Astrocyte (in vitro differentiated cells and primary cell): ENCODE data around the gene RNF5. TPM values are rescaled to one million over a fixed set of nuclear protein-coding genes. Genes with fewer than 3 reads are reported as not detected.

Experiments
- DNase-seq: peaks from one replicate; pipeline ENCODE4 v3.0.0-alpha.2; 2010; ENCODE audit warnings: low read depth
- FAIRE-seq: peaks from 2 replicates; lab custom pipeline; 2011; peaks lifted over from hg19 to GRCh38; lab: Jason Lieb, UNC
- H2AFZ ChIP-seq: 2 replicates; pipeline ENCODE4 v1.6.0; 2012; ENCODE audit warnings: low read depth, low read length, inconsistent platforms
- H3K27ac ChIP-seq: 2 replicates; pipeline ENCODE4 v1.5.1; 2011; ENCODE audit warnings: low read depth, low read length, inconsistent platforms
- H3K27me3 ChIP-seq: 2 replicates; pipeline ENCODE4 v1.6.0; 2011; ENCODE audit warnings: low read length, inconsistent platforms; ENCODE audit not compliant: insufficient read depth
- H3K36me3 ChIP-seq: 2 replicates; pipeline ENCODE4 v1.5.1; 2011; ENCODE audit warnings: low read length, inconsistent platforms; ENCODE audit not compliant: insufficient read depth
- H3K4me1 ChIP-seq: 2 replicates; pipeline ENCODE4 v1.5.1; 2011; ENCODE audit warnings: low read length, inconsistent platforms; ENCODE audit not compliant: insufficient read depth
- H3K4me2 ChIP-seq: 2 replicates; pipeline ENCODE4 v1.6.0; 2012; ENCODE audit warnings: low read length, inconsistent platforms
- H3K4me3 ChIP-seq: 2 replicates; pipeline ENCODE4 v1.5.1; 2011; ENCODE audit warnings: low read depth, mild to moderate bottlenecking, low read length, inconsistent platforms; ENCODE audit not compliant: insufficient read depth
- H3K79me2 ChIP-seq: 2 replicates; pipeline ENCODE4 v1.6.0; 2012; ENCODE audit warnings: mild to moderate bottlenecking, low read length, inconsistent platforms; ENCODE audit not compliant: insufficient read depth
- H3K9ac ChIP-seq: 2 replicates; pipeline ENCODE4 v1.6.0; 2012; ENCODE audit warnings: mild to moderate bottlenecking, low read length, inconsistent platforms
- H3K9me3 ChIP-seq: 2 replicates; pipeline ENCODE4 v1.5.1; 2012; ENCODE audit warnings: low read depth, mild to moderate bottlenecking, low read length, inconsistent platforms; ENCODE audit not compliant: insufficient read depth
- H4K20me1 ChIP-seq: 2 replicates; pipeline ENCODE4 v1.6.0; 2012; ENCODE audit warnings: low read length, inconsistent platforms; ENCODE audit not compliant: insufficient read depth
- H3K27ac Mint-ChIP-seq: one replicate; pipeline ENCODE4 v1.8.0; 2021; ENCODE audit warnings: mild to moderate bottlenecking, mixed read lengths; ENCODE audit not compliant: unreplicated experiment
- H3K27me3 Mint-ChIP-seq: one replicate; pipeline ENCODE4 v1.8.0; 2021; ENCODE audit warnings: low read depth, mixed read lengths; ENCODE audit not compliant: unreplicated experiment
- H3K36me3 Mint-ChIP-seq: one replicate; pipeline ENCODE4 v1.8.0; 2021; ENCODE audit warnings: low read depth, mixed read lengths; ENCODE audit not compliant: unreplicated experiment
- H3K4me1 Mint-ChIP-seq: one replicate; pipeline ENCODE4 v1.8.0; 2021; ENCODE audit warnings: low read depth, mixed read lengths; ENCODE audit not compliant: unreplicated experiment
- H3K4me3 Mint-ChIP-seq: one replicate; pipeline ENCODE4 v1.8.0; 2021; ENCODE audit warnings: mild to moderate bottlenecking, moderate library complexity, mixed read lengths; ENCODE audit not compliant: unreplicated experiment
- H3K9me3 Mint-ChIP-seq: one replicate; pipeline ENCODE4 v1.8.0; 2021; ENCODE audit warnings: mild to moderate bottlenecking, mixed read lengths; ENCODE audit not compliant: unreplicated experiment
- CTCF ChIP-seq: IDR thresholded peaks from 2 replicates; pipeline ENCODE4 v1.5.1; 2011; ENCODE audit warnings: low read depth, mild to moderate bottlenecking, inconsistent platforms, low read length, moderate library complexity; ENCODE audit not compliant: insufficient read depth
- EZH2 ChIP-seq: IDR thresholded peaks from 2 replicates; pipeline ENCODE4 v1.6.1; 2012; ENCODE audit warnings: mild to moderate bottlenecking, low read length, inconsistent platforms; ENCODE audit not compliant: insufficient read depth
- microRNA-seq: library from miRNA; unstranded; fragments of <30 nt; microRNA quantifications from one replicate; pipeline ENCODE4 v1.2.0, GENCODE V29; 2020
- total RNA-seq: library from RNA; stranded (reverse); gene quantifications from 2 replicates; pipeline ENCODE4 v1.2.1, GENCODE V29; 2021

The RNF5 gene
- total RNA-seq, 1 donor from 2014 or later, result 59.0 TPM

GRCh38 chr6:32224696-32225095 is 46.5 kb downstream of the RNF5 start:
- Histone ChIP-seq H3K27me3 (no peaks in the 10 kb centered on the region), H3K79me2 (no peaks in the 10 kb centered on the region), H4K20me1 (no peaks in the 10 kb centered on the region), H3K27ac (no peak overlapping the region), H2AFZ (no peak overlapping the region), H3K4me1 (no peaks in the 10 kb centered on the region), H3K36me3 (no peaks in the 10 kb centered on the region), H3K4me3 (no peak overlapping the region), H3K4me2 (no peak overlapping the region), H3K9ac (no peak overlapping the region), H3K9me3 (no peaks in the 10 kb centered on the region)
- Mint-ChIP-seq H3K4me1 (peaks cover 1% of the 10 kb centered on the region), H3K9me3 (peaks cover 2% of the 10 kb centered on the region), H3K27ac (no peak overlapping the region), H3K27me3 (peaks cover 15% of the 10 kb centered on the region), H3K36me3 (no peaks in the 10 kb centered on the region), H3K4me3 (no peak overlapping the region)
- DNase-seq (no peak), FAIRE-seq (no peak)
- no peak for TF ChIP-seq CTCF
- no peak for TF ChIP-seq EZH2

GRCh38 chr6:32226434-32226833 is 48.2 kb downstream of the RNF5 start:
- Mint-ChIP-seq H3K27me3 (peaks cover 6% of the 10 kb centered on the region), H3K4me3 (no peak overlapping the region), H3K9me3 (peaks cover 2% of the 10 kb centered on the region), H3K36me3 (no peaks in the 10 kb centered on the region), H3K4me1 (peaks cover 1% of the 10 kb centered on the region), H3K27ac (no peak overlapping the region)
- no peak for TF ChIP-seq CTCF
- TF ChIP-seq EZH2, result no peak
- Histone ChIP-seq H2AFZ (no peak overlapping the region), H3K27me3 (no peaks in the 10 kb centered on the region), H4K20me1 (no peaks in the 10 kb centered on the region), H3K4me2 (no peak overlapping the region), H3K27ac (no peak overlapping the region), H3K4me3 (no peak overlapping the region), H3K4me1 (no peaks in the 10 kb centered on the region), H3K9ac (no peak overlapping the region), H3K36me3 (no peaks in the 10 kb centered on the region), H3K9me3 (no peaks in the 10 kb centered on the region), H3K79me2 (no peaks in the 10 kb centered on the region)
- FAIRE-seq (no peak), DNase-seq (no peak)

Small RNAs within 50 kb of the gene (microRNA-seq; reads per million reads assigned to microRNA genes)
- gene MIR6721 (18.6 reads per million, percentile 45 among the genes with 10 or more reads in this experiment), gene MIR6833 (not detected)

Other genes starting within 250 kb of the RNF5 start
- 1.0 and 1.4 TPM in 2 replicates for gene CFB, start 232.3 kb upstream of the RNF5 start, total RNA-seq
- gene NELFE, start 219.4 kb upstream of the RNF5 start, total RNA-seq, result 47.7 and 48.1 TPM in 2 replicates
- gene SKIC2, start 219.2 kb upstream of the RNF5 start, total RNA-seq, result 75.3 and 79.1 TPM in 2 replicates
- 12.6 and 15.6 TPM in 2 replicates for gene DXO, start 206.3 kb upstream of the RNF5 start, total RNA-seq
- 3.8 and 4.6 TPM in 2 replicates for gene C4A, start 196.3 kb upstream of the RNF5 start, total RNA-seq
- gene C4B, start 163.6 kb upstream of the RNF5 start, total RNA-seq, result 3.2 and 3.7 TPM in 2 replicates
- 0.11 and 0.46 TPM in 2 replicates for gene CYP21A2, start 140.0 kb upstream of the RNF5 start, total RNA-seq
- 1.8 and 2.3 TPM in 2 replicates for gene TNXB, start 69.1 kb upstream of the RNF5 start, total RNA-seq
- gene ATF6B, start 50.2 kb upstream of the RNF5 start, total RNA-seq, result 68.7 and 70.1 TPM in 2 replicates
- gene FKBPL, start 48.1 kb upstream of the RNF5 start, total RNA-seq, result 5.2 TPM in 2 replicates
- gene PRRT1, start 26.5 kb upstream of the RNF5 start, total RNA-seq, result 0.45 and 0.67 TPM in 2 replicates
- gene PPT2, start 24.3 kb upstream of the RNF5 start, total RNA-seq, result 25.6 and 33.0 TPM in 2 replicates
- 10.4 and 13.3 TPM in 2 replicates for gene EGFL8, start 13.8 kb upstream of the RNF5 start, total RNA-seq
- gene AGPAT1, start 2.3 kb upstream of the RNF5 start, total RNA-seq, result 94.8 and 98.1 TPM in 2 replicates
- gene AGER, start 5.8 kb downstream of the RNF5 start, total RNA-seq, result 7.5 and 9.9 TPM in 2 replicates
- 80.7 and 83.7 TPM in 2 replicates for gene PBX2, start 11.8 kb downstream of the RNF5 start, total RNA-seq
- 9.6 and 10.2 TPM in 2 replicates for gene GPSM3, start 14.2 kb downstream of the RNF5 start, total RNA-seq
- 0.57 and 0.60 TPM in 2 replicates for gene NOTCH4, start 45.7 kb downstream of the RNF5 start, total RNA-seq
- gene TSBP1, start 193.5 kb downstream of the RNF5 start, total RNA-seq, result not detected in 2 replicates
- not detected in 2 replicates for gene BTNL2, start 228.8 kb downstream of the RNF5 start, total RNA-seq